ENCODE measurements around the gene FCGR1A.
A peak's percentile ranks its signal among the peaks of the same experiment; 100 is the strongest.
"Not testable (repeated sequence)": the region's sequence is repeated elsewhere in the genome, so short reads cannot be mapped to it uniquely, and the experiment has no call there.

The FCGR1A gene

GRCh38 chr1:149782600-149782999, at the start of gene FCGR1A:
TSS of gene FCGR1A (plus strand) at chr1:149782694. CDS start at chr1:149782744, 50 bp downstream.
- DNase-seq: not testable (repeated sequence)

- not testable (repeated sequence) for DNase-seq
Measured at GRCh38 chr1:149732781-149733180, 49.7 kb upstream of the FCGR1A start.

- DNase-seq: not testable (repeated sequence)
Measured at GRCh38 chr1:149734692-149735091, 47.8 kb upstream of the FCGR1A start.

- peak; percentile 63 for DNase-seq
Measured at GRCh38 chr1:149740148-149740581, 42.3 kb upstream of the FCGR1A start.

GRCh38 chr1:149740590-149741230, 41.8 kb upstream of the FCGR1A start:
- not testable (repeated sequence) for DNase-seq

GRCh38 chr1:149741914-149742313, 40.6 kb upstream of the FCGR1A start:
- not testable (repeated sequence) for DNase-seq

- not testable (repeated sequence) for DNase-seq
Measured at GRCh38 chr1:149746463-149747356, 35.8 kb upstream of the FCGR1A start.

GRCh38 chr1:149747359-149748143, 34.9 kb upstream of the FCGR1A start:
- not testable (repeated sequence) for DNase-seq

GRCh38 chr1:149748144-149748500, 34.4 kb upstream of the FCGR1A start:
- DNase-seq: not testable (repeated sequence)

- DNase-seq: not testable (repeated sequence)
Measured at GRCh38 chr1:149750562-149750961, 31.9 kb upstream of the FCGR1A start.

GRCh38 chr1:149752186-149752585, 30.3 kb upstream of the FCGR1A start:
- not testable (repeated sequence) for DNase-seq

- not testable (repeated sequence) for DNase-seq
Measured at GRCh38 chr1:149753466-149753865, 29.0 kb upstream of the FCGR1A start.

- DNase-seq: not testable (repeated sequence)
Measured at GRCh38 chr1:149755294-149755693, 27.2 kb upstream of the FCGR1A start.

GRCh38 chr1:149762294-149762693, 20.2 kb upstream of the FCGR1A start:
- not testable (repeated sequence) for DNase-seq

GRCh38 chr1:149764087-149764800, 18.2 kb upstream of the FCGR1A start:
- DNase-seq: not testable (repeated sequence)

- DNase-seq: not testable (repeated sequence)
Measured at GRCh38 chr1:149766241-149766640, 16.3 kb upstream of the FCGR1A start.

GRCh38 chr1:149769216-149769615, 13.3 kb upstream of the FCGR1A start:
- not testable (repeated sequence) for DNase-seq

- not testable (repeated sequence) for DNase-seq
Measured at GRCh38 chr1:149770661-149771060, 11.8 kb upstream of the FCGR1A start.

- not testable (repeated sequence) for DNase-seq
Measured at GRCh38 chr1:149771653-149772425, 10.7 kb upstream of the FCGR1A start.

- DNase-seq: not testable (repeated sequence)
Measured at GRCh38 chr1:149775510-149776147, 6.9 kb upstream of the FCGR1A start.

GRCh38 chr1:149777084-149777483, 5.4 kb upstream of the FCGR1A start:
- not testable (repeated sequence) for DNase-seq
